ENCODE results near the gene SYTL5. TPM values are rescaled to one million over a fixed set of nuclear protein-coding genes. Genes with fewer than 3 reads are reported as not detected.

The SYTL5 gene
- total and polyA plus RNA-seq, 2 experiments from 2014 or later: not detected

DNA sequence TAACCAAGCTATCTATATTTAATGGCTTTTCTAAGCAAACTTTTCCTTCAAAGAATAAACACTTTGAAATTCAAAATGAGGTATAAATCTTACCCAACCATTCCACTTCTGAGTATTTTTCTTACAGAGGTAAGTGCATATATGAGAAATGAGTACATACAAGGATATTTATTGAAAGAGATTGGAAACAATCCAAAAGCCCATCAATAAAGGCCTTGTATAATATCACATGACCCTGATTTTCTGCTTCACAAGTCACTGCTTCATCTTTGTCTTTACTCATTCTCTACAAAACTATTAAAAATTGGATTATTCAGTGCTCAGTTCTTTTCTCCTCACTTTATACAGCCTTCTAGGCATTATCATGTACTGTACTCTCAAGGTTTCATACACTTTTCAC lies 123.0 kb downstream of the SYTL5 start:
- H3F3A ChIP-seq (ENCODE audit: insufficient read depth): no peaks in the 10 kb centered on the region
- no peaks in the 10 kb centered on the region for H4K20me1 ChIP-seq (ENCODE audit: insufficient read depth)
- H3K9me3 ChIP-seq (ENCODE audit: low read depth): no peaks in the 10 kb centered on the region
- DNase-seq: no peak
- no peak for TF ChIP-seq EZH2 (IDR thresholded peaks at IDR 0.05; ENCODE audit: insufficient read depth, poor library complexity, severe bottlenecking)
- TF ChIP-seq EZH2phosphoT487 (IDR thresholded peaks at IDR 0.05; ENCODE audit: insufficient read depth, low read depth): no peak
- H3K27me3 ChIP-seq (replicated peaks; ENCODE audit: insufficient read depth): no peaks in the 10 kb centered on the region
- H3K4me1 ChIP-seq (ENCODE audit: insufficient read depth): no peaks in the 10 kb centered on the region
- H3K36me3 ChIP-seq (ENCODE audit: low read depth): no peaks in the 10 kb centered on the region
- no peak overlapping the region for H3K27ac ChIP-seq
- H3K9ac ChIP-seq: no peak overlapping the region
- no peaks in the 10 kb centered on the region for H3K9me2 ChIP-seq (ENCODE audit: insufficient read depth)
- H2AFZ ChIP-seq: no peak overlapping the region
- no peaks in the 10 kb centered on the region for H3K79me2 ChIP-seq (ENCODE audit: insufficient read depth)
- no peak overlapping the region for H3K4me3 ChIP-seq
- no peak overlapping the region for H3K4me2 ChIP-seq (ENCODE audit: unreplicated experiment)
- in situ Hi-C loops (cut with MboI): no loop called here

DNA sequence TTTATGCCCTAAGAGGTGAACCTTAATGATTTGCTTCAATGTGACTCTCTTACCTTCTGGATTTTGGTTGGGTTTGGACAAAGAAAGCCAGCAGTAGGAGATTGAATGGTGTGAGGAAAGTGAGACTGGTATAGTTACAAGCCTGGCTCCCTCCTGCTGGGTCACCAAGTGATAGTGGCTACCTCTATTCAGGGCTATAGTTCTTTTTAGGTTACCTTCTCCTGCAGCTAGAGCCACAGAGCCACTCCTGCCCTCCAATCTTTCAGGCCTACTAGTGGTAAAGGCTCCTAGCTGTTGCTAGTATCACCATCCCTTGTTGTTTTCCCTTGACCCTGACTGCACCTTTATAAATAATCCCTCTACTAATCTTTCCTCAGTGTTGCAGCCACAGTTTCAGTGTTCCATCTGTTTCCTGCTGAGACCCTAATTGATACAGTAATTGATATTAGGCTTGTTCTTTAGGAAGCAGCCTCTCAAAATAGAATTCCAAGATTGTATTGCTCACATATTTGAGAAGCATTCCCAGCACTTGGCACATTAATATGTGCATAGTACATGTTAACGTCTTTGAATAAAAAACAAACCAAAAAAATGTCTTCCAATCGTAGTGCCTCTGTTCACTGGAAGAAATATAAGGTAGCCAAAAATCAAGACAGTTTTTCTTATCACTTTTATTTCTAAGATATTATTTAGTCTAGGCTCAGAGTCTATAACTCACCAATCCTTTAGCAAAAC lies 132.0 kb downstream of the SYTL5 start:
- TF ChIP-seq EZH2phosphoT487 (IDR thresholded peaks at IDR 0.05; ENCODE audit: insufficient read depth, low read depth) (no peak), EZH2 (IDR thresholded peaks at IDR 0.05; ENCODE audit: insufficient read depth, poor library complexity, severe bottlenecking) (no peak)

GRCh38 chrX:38138900-38139299 lies 132.5 kb downstream of the SYTL5 start:
- H3K36me3 ChIP-seq (ENCODE audit: low read depth): no peaks in the 10 kb centered on the region
- no peaks in the 10 kb centered on the region for H3K4me1 ChIP-seq (ENCODE audit: insufficient read depth)
- DNase-seq: no peak
- H3K27me3 ChIP-seq (replicated peaks; ENCODE audit: insufficient read depth): no peaks in the 10 kb centered on the region
- H3F3A ChIP-seq (ENCODE audit: insufficient read depth): no peaks in the 10 kb centered on the region
- TF ChIP-seq EZH2phosphoT487 (IDR thresholded peaks at IDR 0.05; ENCODE audit: insufficient read depth, low read depth) (no peak), EZH2 (IDR thresholded peaks at IDR 0.05; ENCODE audit: insufficient read depth, poor library complexity, severe bottlenecking) (no peak)
- in situ Hi-C loops (cut with MboI): no loop called here
- WGBS, 2 experiments (ENCODE audit: low coverage in 1 of 2, low lambda C conversion rate in 2 of 2, missing lambda C conversion rate in 2 of 2): 95 to 97% methylated on average over 2 of the region's 2 CpGs
- no peak overlapping the region for H3K4me2 ChIP-seq (ENCODE audit: unreplicated experiment)
- no peak overlapping the region for H3K27ac ChIP-seq
- H3K9me2 ChIP-seq (ENCODE audit: insufficient read depth): no peaks in the 10 kb centered on the region
- no peak overlapping the region for H3K9ac ChIP-seq
- no peak overlapping the region for H3K4me3 ChIP-seq
- no peaks in the 10 kb centered on the region for H3K9me3 ChIP-seq (ENCODE audit: low read depth)
- H3K79me2 ChIP-seq (ENCODE audit: insufficient read depth): no peaks in the 10 kb centered on the region
- no peaks in the 10 kb centered on the region for H4K20me1 ChIP-seq (ENCODE audit: insufficient read depth)
- no peak overlapping the region for H2AFZ ChIP-seq

More for the DNA sequence above, 132.0 kb downstream of the SYTL5 start:
- no peak overlapping the region for H3K27ac ChIP-seq
- no peak for DNase-seq
- 93 to 100% methylated on average over 2 of the region's 2 CpGs for WGBS, 2 experiments (ENCODE audit: low coverage in 1 of 2, low lambda C conversion rate in 2 of 2, missing lambda C conversion rate in 2 of 2)
- H3K9me2 ChIP-seq (ENCODE audit: insufficient read depth): no peaks in the 10 kb centered on the region
- H4K20me1 ChIP-seq (ENCODE audit: insufficient read depth): no peaks in the 10 kb centered on the region
- no peaks in the 10 kb centered on the region for H3K79me2 ChIP-seq (ENCODE audit: insufficient read depth)
- no peak overlapping the region for H3K4me2 ChIP-seq (ENCODE audit: unreplicated experiment)
- H3K36me3 ChIP-seq (ENCODE audit: low read depth): no peaks in the 10 kb centered on the region
- H3F3A ChIP-seq (ENCODE audit: insufficient read depth): no peaks in the 10 kb centered on the region
- no peaks in the 10 kb centered on the region for H3K4me1 ChIP-seq (ENCODE audit: insufficient read depth)
- no peaks in the 10 kb centered on the region for H3K27me3 ChIP-seq (replicated peaks; ENCODE audit: insufficient read depth)
- H2AFZ ChIP-seq: no peak overlapping the region
- no peak overlapping the region for H3K4me3 ChIP-seq
- no peak overlapping the region for H3K9ac ChIP-seq
- in situ Hi-C loops (cut with MboI): no loop called here
- H3K9me3 ChIP-seq (ENCODE audit: low read depth): no peaks in the 10 kb centered on the region

GRCh38 chrX:38142610-38143009 lies 136.3 kb downstream of the SYTL5 start:
- H2AFZ ChIP-seq: no peak overlapping the region
- H3F3A ChIP-seq (ENCODE audit: insufficient read depth): no peaks in the 10 kb centered on the region
- no peak overlapping the region for H3K4me3 ChIP-seq
- no peaks in the 10 kb centered on the region for H3K9me3 ChIP-seq (ENCODE audit: low read depth)
- no peak overlapping the region for H3K9ac ChIP-seq
- no peak for TF ChIP-seq EZH2 (IDR thresholded peaks at IDR 0.05; ENCODE audit: insufficient read depth, poor library complexity, severe bottlenecking)
- peak; percentile 48 for DNase-seq
- WGBS, 2 experiments (ENCODE audit: low coverage in 1 of 2, low lambda C conversion rate in 2 of 2, missing lambda C conversion rate in 2 of 2): 13% methylated on average over 1 of the region's 1 CpG; no CpG with 5 or more reads in 1 of the 2 experiments
- no peaks in the 10 kb centered on the region for H4K20me1 ChIP-seq (ENCODE audit: insufficient read depth)
- in situ Hi-C loops (cut with MboI): no loop called here
- H3K4me2 ChIP-seq (ENCODE audit: unreplicated experiment): no peak overlapping the region
- H3K27ac ChIP-seq: no peak overlapping the region
- no peaks in the 10 kb centered on the region for H3K27me3 ChIP-seq (replicated peaks; ENCODE audit: insufficient read depth)
- H3K36me3 ChIP-seq (ENCODE audit: low read depth): no peaks in the 10 kb centered on the region
- H3K79me2 ChIP-seq (ENCODE audit: insufficient read depth): no peaks in the 10 kb centered on the region
- no peaks in the 10 kb centered on the region for H3K9me2 ChIP-seq (ENCODE audit: insufficient read depth)
- no peaks in the 10 kb centered on the region for H3K4me1 ChIP-seq (ENCODE audit: insufficient read depth)

DNA sequence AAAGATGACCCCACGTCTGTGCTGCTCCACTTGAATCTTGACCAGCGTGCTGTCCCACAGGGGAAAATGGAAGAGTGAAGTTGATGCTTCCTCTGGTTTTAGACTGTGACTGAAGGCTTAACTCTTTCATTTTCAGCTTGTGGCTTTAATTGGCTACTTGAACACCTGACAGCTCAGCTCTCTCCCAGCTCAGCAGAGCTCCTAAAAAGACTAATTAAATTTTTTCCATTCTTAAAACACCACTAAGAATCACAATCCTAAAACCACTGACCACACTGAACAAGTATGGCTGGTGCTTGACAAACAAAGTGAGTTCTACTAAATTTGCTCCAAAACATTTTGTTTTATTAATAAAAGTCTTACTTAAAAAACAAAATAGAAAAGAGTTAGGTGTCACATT lies 142.7 kb downstream of the SYTL5 start:
- TF ChIP-seq EZH2phosphoT487 (IDR thresholded peaks at IDR 0.05; ENCODE audit: insufficient read depth, low read depth): no peak
- no peak for TF ChIP-seq EZH2 (IDR thresholded peaks at IDR 0.05; ENCODE audit: insufficient read depth, poor library complexity, severe bottlenecking)
- H3K9me3 ChIP-seq (ENCODE audit: low read depth): no peaks in the 10 kb centered on the region
- H3K4me1 ChIP-seq (ENCODE audit: insufficient read depth): no peaks in the 10 kb centered on the region
- WGBS, 2 experiments (ENCODE audit: low coverage in 1 of 2, low lambda C conversion rate in 2 of 2, missing lambda C conversion rate in 2 of 2): 100% methylated on average over 2 of the region's 2 CpGs
- H3K9me2 ChIP-seq (ENCODE audit: insufficient read depth): no peaks in the 10 kb centered on the region
- no peak overlapping the region for H2AFZ ChIP-seq
- no peak overlapping the region for H3K4me3 ChIP-seq
- H3K27ac ChIP-seq: no peak overlapping the region
- no peak overlapping the region for H3K9ac ChIP-seq
- no peaks in the 10 kb centered on the region for H3K27me3 ChIP-seq (replicated peaks; ENCODE audit: insufficient read depth)
- H3F3A ChIP-seq (ENCODE audit: insufficient read depth): no peaks in the 10 kb centered on the region
- H4K20me1 ChIP-seq (ENCODE audit: insufficient read depth): no peaks in the 10 kb centered on the region
- no peaks in the 10 kb centered on the region for H3K79me2 ChIP-seq (ENCODE audit: insufficient read depth)
- in situ Hi-C loops (cut with MboI): no loop called here
- no peaks in the 10 kb centered on the region for H3K36me3 ChIP-seq (ENCODE audit: low read depth)
- H3K4me2 ChIP-seq (ENCODE audit: unreplicated experiment): no peak overlapping the region
- no peak for DNase-seq

Data from GM23248 (cell line).